GM12878 (cell line): ENCODE measurements around the gene PCARE. TPM values are rescaled to one million over a fixed set of nuclear protein-coding genes. Genes with fewer than 3 reads are reported as not detected.

ENCODE experiments used
- ATAC-seq: fragments of 200-7000 bp; cut with Tn5 transposase; 3 replicates; pipeline ENCODE4 v1.9.1; 2020; ENCODE audit warnings: mild to moderate bottlenecking, moderate library complexity
- BruUV-seq: library from RNA; stranded (reverse); fragments of 400-500 nt; replicated peaks from 2 replicates; lab custom pipeline; 2021; lab: Mats Ljungman, UMichigan
- CTCF ChIA-PET: fragments of 300-600 bp; sonication (Branson Sonifier 250); formaldehyde crosslinking; extraction: SDS; loops from one replicate; lab custom pipeline; 2021; ENCODE audit warnings: inconsistent platforms; lab: Yijun Ruan, JAX
- POLR2A ChIA-PET: fragments of 350-600 bp; formaldehyde crosslinking; extraction: SDS; loops from one replicate; lab custom pipeline; 2021; ENCODE audit warnings: inconsistent platforms; lab: Charles Lee
- RAD21 ChIA-PET: fragments of 300-600 bp; sonication (Branson Sonifier 250); formaldehyde crosslinking; loops from one replicate; lab custom pipeline; 2023; ENCODE audit warnings: antibody characterized with exemption; ENCODE audit not compliant: unreplicated experiment; lab: Charles Lee
- SMC1A ChIA-PET: fragments of 300-600 bp; sonication (Branson Sonifier 250); formaldehyde crosslinking; loops from one replicate; lab custom pipeline; 2023; ENCODE audit not compliant: unreplicated experiment, uncharacterized antibody; lab: Charles Lee
- DNase-seq: peaks from one replicate; pipeline ENCODE4 v3.0.0-alpha.2; 2011; ENCODE audit warnings: low read depth, low spot score
- FAIRE-seq: peaks from 3 replicates; lab custom pipeline; 2011; peaks lifted over from hg19 to GRCh38; lab: Jason Lieb, UNC
- H2AFZ ChIP-seq: 2 replicates; pipeline ENCODE4 v1.6.0; 2011; ENCODE audit warnings: low read depth, low read length, control low read depth; ENCODE audit not compliant: control insufficient read depth
- H3K27ac ChIP-seq: 2 replicates; pipeline ENCODE4 v1.5.1; 2011; ENCODE audit warnings: control low read depth; ENCODE audit not compliant: control insufficient read depth, insufficient read depth
- H3K27me3 ChIP-seq, 2 experiments: replicated peaks in 1 of 2; 2 replicates each; pipeline versions ENCODE4 v1.6.0 to v1.6.1; 2011; ENCODE audit warnings: low read length in 1 of 2; ENCODE audit not compliant: control insufficient read depth in 2 of 2, insufficient read depth in 2 of 2
- H3K36me3 ChIP-seq, 2 experiments: 2 replicates each; pipeline ENCODE4 v1.5.1; 2011; ENCODE audit warnings: low read length in 1 of 2; ENCODE audit not compliant: control insufficient read depth in 2 of 2, insufficient read depth in 2 of 2
- H3K4me1 ChIP-seq: 2 replicates; pipeline ENCODE4 v1.6.1; 2011; ENCODE audit warnings: mild to moderate bottlenecking, low read length, moderate library complexity, mixed read lengths; ENCODE audit not compliant: control insufficient read depth, insufficient read depth
- H3K4me2 ChIP-seq: 2 replicates; pipeline ENCODE4 v1.6.0; 2011; ENCODE audit warnings: control low read depth; ENCODE audit not compliant: control insufficient read depth, insufficient read depth
- H3K4me3 ChIP-seq: fragments of 200-600 bp; sonication (generic); 2 replicates; pipeline ENCODE4 v1.5.1; 2016
- H3K79me2 ChIP-seq: 2 replicates; pipeline ENCODE4 v1.6.0; 2011; ENCODE audit warnings: low read length; ENCODE audit not compliant: control insufficient read depth, insufficient read depth
- H3K9ac ChIP-seq: 2 replicates; pipeline ENCODE4 v1.8.0; 2011; ENCODE audit warnings: low read length, control low read depth, mixed read lengths; ENCODE audit not compliant: control insufficient read depth, insufficient read depth
- H3K9me3 ChIP-seq: replicated peaks from 3 replicates; pipeline ENCODE4 v1.5.1; 2011; ENCODE audit warnings: mild to moderate bottlenecking, low read length; ENCODE audit not compliant: control insufficient read depth, insufficient read depth
- H4K20me1 ChIP-seq: 2 replicates; pipeline ENCODE4 v1.6.0; 2011; ENCODE audit not compliant: control insufficient read depth, insufficient read depth
- BCL11A ChIP-seq: IDR thresholded peaks from 2 replicates; pipeline ENCODE4 v1.6.1; 2011; ENCODE audit warnings: low read depth, low read length
- CHD2 ChIP-seq: IDR thresholded peaks from 2 replicates; pipeline ENCODE4 v1.6.1; 2011; ENCODE audit warnings: low read depth, low read length, improper control_type of control experiment, borderline replicate concordance
- EED ChIP-seq: sonication (generic); IDR thresholded peaks from 2 replicates; pipeline ENCODE4 v1.6.1; 2016; ENCODE audit warnings: antibody characterized with exemption, low read depth
- EGR1 ChIP-seq, 2 experiments: IDR thresholded peaks; 1 replicate in 1 of 2; 2 replicates in 1 of 2; pipeline ENCODE4 v1.6.1; 2011 to 2012; ENCODE audit warnings: low read depth in 2 of 2, low read length in 2 of 2, borderline replicate concordance in 1 of 2, mild to moderate bottlenecking in 1 of 2, moderate library complexity in 1 of 2
- FOXM1 ChIP-seq: IDR thresholded peaks from 2 replicates; pipeline ENCODE4 v1.6.1; 2012; ENCODE audit warnings: low read depth, mild to moderate bottlenecking, inconsistent platforms, low read length, moderate library complexity
- POLR2AphosphoS2 ChIP-seq: IDR thresholded peaks from 2 replicates; pipeline ENCODE4 v1.6.1; 2011; ENCODE audit warnings: low read depth, mild to moderate bottlenecking, low read length, improper control_type of control experiment, moderate library complexity
- SUPT20H ChIP-seq: IDR thresholded peaks from 2 replicates; pipeline ENCODE4 v1.6.1; 2011; ENCODE audit warnings: low read depth, mild to moderate bottlenecking, low read length, moderate library complexity, borderline replicate concordance; ENCODE audit not compliant: control insufficient read depth
- TCF12 ChIP-seq: IDR thresholded peaks from 2 replicates; pipeline ENCODE4 v1.6.1; 2011; ENCODE audit warnings: low read depth, mild to moderate bottlenecking, low read length
- YBX1 ChIP-seq: fragments of 450-650 bp; IDR thresholded peaks from 2 replicates; pipeline ENCODE4 v1.6.1; 2016; ENCODE audit warnings: antibody characterized with exemption
- WGBS: methylation state at CpG from one replicate; pipeline ENCODE4 v1.1.6; 2016; ENCODE audit warnings: low lambda C conversion rate; ENCODE audit not compliant: insufficient replicate concordance, insufficient coverage; ENCODE audit errors: missing lambda C conversion rate; 5-methylcytosine and 5-hydroxymethylcytosine counted together
- in situ Hi-C: fragments of 300-500 bp; cut with MboI; formaldehyde crosslinking; loops from 9 replicates; pipeline ENCODE4 v1.14.3; 2018; ENCODE audit warnings: mixed read lengths
- intact Hi-C: fragments of 100-400 bp; cut with micrococcal nuclease; formaldehyde crosslinking; loops from one replicate; pipeline ENCODE4 v1.14.2; 2022; ENCODE audit not compliant: unreplicated experiment
- polyA plus RNA-seq, 11 experiments: library from polyadenylated mRNA; depleted of rRNA in 4 of 11; unstranded in 6 of 11; stranded (reverse) in 5 of 11; fragments of >200 nt; fragmentation: Nextera tagmentation in 4 of 11; fragmentation: Illumina TruSeq in 1 of 11; extraction: Ambion mirVana in 4 of 11; extraction: Trizol in 1 of 11; gene quantifications; 1 replicate in 1 of 11; 2 replicates in 10 of 11; pipeline versions ENCODE4 v1.2.1 to v1.2.3, GENCODE V29; 2011 to 2016; ENCODE audit warnings: inconsistent platforms in 2 of 11, missing spikeins in 2 of 11, low read depth in 1 of 11
- total RNA-seq, 4 experiments: library from RNA; depleted of rRNA in 3 of 4; stranded (reverse); fragments of >200 nt in 3 of 4; fragmentation: Illumina TruSeq in 1 of 4; extraction: Trizol in 1 of 4; gene quantifications; 2 replicates each; pipeline versions ENCODE4 v1.2.1 to v1.2.3, GENCODE V29; 2013 to 2021
- TF ChIP-seq, protein P1 (sequence below): fragments of 450-650 bp; IDR thresholded peaks from 2 replicates; pipeline ENCODE4 v1.6.1; 2016; ENCODE audit warnings: mild to moderate bottlenecking, moderate library complexity, borderline replicate concordance
- TF ChIP-seq, protein P2 (sequence below): fragments of 450-650 bp; IDR thresholded peaks from 2 replicates; pipeline ENCODE4 v1.6.1; 2014; ENCODE audit warnings: mild to moderate bottlenecking
- TF ChIP-seq, protein P3 (sequence below): fragments of 450-650 bp; IDR thresholded peaks from 2 replicates; pipeline ENCODE4 v1.6.1; 2016; ENCODE audit warnings: mild to moderate bottlenecking
- TF ChIP-seq, protein P4 (sequence below): IDR thresholded peaks from 2 replicates; pipeline ENCODE4 v1.6.1; 2012; ENCODE audit warnings: low read depth, low read length, improper control_type of control experiment
- TF ChIP-seq, protein P5 (sequence below): fragments of 450-650 bp; IDR thresholded peaks from 2 replicates; pipeline ENCODE4 v1.6.1; 2017; ENCODE audit warnings: low read depth, mild to moderate bottlenecking, moderate library complexity

PCARE gene
- total and polyA plus RNA-seq, 10 of the 15 experiments (the other 5 are each of a cell fraction or from before 2014, with no cell fraction given) = 0.04 to 0.08 (median 0.06) TPM; not detected in 5

DNA sequence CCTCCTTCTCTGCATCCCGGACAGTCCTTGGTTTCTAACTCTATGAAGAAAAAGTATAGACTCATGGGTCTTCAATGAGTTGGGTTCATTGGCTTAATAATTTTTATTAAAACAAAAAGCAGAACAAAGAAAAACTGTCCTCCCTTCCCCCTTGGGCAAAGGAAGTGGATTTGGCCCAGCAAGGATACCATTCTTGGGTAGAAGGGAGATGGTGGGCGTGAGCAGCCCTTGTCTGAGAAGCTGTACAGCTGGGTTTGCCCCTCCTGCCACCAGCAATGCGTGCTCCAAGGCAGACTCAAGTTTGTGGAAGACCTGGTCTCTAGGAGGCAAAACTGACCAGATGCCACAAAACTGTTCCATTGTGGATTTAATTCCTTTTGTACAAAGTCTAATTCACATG is 12.7 kb downstream of the PCARE start (continued):
- TF ChIP-seq, protein P1, sequence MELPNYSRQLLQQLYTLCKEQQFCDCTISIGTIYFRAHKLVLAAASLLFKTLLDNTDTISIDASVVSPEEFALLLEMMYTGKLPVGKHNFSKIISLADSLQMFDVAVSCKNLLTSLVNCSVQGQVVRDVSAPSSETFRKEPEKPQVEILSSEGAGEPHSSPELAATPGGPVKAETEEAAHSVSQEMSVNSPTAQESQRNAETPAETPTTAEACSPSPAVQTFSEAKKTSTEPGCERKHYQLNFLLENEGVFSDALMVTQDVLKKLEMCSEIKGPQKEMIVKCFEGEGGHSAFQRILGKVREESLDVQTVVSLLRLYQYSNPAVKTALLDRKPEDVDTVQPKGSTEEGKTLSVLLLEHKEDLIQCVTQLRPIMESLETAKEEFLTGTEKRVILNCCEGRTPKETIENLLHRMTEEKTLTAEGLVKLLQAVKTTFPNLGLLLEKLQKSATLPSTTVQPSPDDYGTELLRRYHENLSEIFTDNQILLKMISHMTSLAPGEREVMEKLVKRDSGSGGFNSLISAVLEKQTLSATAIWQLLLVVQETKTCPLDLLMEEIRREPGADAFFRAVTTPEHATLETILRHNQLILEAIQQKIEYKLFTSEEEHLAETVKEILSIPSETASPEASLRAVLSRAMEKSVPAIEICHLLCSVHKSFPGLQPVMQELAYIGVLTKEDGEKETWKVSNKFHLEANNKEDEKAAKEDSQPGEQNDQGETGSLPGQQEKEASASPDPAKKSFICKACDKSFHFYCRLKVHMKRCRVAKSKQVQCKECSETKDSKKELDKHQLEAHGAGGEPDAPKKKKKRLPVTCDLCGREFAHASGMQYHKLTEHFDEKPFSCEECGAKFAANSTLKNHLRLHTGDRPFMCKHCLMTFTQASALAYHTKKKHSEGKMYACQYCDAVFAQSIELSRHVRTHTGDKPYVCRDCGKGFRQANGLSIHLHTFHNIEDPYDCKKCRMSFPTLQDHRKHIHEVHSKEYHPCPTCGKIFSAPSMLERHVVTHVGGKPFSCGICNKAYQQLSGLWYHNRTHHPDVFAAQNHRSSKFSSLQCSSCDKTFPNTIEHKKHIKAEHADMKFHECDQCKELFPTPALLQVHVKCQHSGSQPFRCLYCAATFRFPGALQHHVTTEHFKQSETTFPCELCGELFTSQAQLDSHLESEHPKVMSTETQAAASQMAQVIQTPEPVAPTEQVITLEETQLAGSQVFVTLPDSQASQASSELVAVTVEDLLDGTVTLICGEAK = no peak
- TF ChIP-seq EGR1 (IDR thresholded peaks at IDR 0.05; ENCODE audit: borderline replicate concordance in 1 of 2, low read depth in 2 of 2, low read length in 2 of 2) (no peak), CHD2 (no peak)
- TF ChIP-seq, protein P2, sequence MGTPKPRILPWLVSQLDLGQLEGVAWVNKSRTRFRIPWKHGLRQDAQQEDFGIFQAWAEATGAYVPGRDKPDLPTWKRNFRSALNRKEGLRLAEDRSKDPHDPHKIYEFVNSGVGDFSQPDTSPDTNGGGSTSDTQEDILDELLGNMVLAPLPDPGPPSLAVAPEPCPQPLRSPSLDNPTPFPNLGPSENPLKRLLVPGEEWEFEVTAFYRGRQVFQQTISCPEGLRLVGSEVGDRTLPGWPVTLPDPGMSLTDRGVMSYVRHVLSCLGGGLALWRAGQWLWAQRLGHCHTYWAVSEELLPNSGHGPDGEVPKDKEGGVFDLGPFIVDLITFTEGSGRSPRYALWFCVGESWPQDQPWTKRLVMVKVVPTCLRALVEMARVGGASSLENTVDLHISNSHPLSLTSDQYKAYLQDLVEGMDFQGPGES = no peak
- TF ChIP-seq, all 136 proteins: peak for 0

DNA sequence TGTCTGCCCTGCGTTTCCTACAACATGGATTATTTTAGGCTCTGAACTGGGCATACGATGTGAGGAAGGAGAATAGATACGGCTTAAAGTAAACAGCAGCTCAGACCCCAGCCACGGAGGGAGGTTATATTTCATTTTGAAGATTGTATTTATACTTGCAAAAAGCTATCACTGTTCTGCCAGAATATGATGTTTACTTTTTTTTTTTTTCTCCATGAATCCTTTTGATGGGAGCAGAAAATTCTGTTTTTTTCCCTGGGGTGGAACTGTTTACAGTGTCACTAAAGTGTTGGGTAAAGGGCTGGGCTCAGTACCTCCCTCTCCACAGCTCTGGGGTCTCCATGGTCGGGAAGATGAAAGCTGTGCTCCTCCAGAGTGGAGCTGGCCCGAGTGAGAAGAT is 13.1 kb downstream of the PCARE start:
- intact Hi-C loops (no loop called here), in situ Hi-C loops (no loop called here)
- DNase-seq = no peak
- Histone ChIP-seq H3K4me1 (no peaks in the 10 kb centered on the region), H3K4me2 (no peak overlapping the region), H3K27ac (no peak overlapping the region), H3K4me3 (no peak overlapping the region), H3K9me3 (no peaks in the 10 kb centered on the region), H2AFZ (no peak overlapping the region), H3K27me3 (no peaks in the 10 kb centered on the region), H3K36me3 (no peaks in the 10 kb centered on the region), H3K79me2 (no peaks in the 10 kb centered on the region), H4K20me1 (no peaks in the 10 kb centered on the region), H3K9ac (no peak overlapping the region)
- WGBS = 45% methylated on average over 6 of the region's 6 CpGs
- ChIA-PET SMC1A (no interaction called here), RAD21 (no interaction called here), POLR2A (no interaction called here), CTCF (no interaction called here)
- BruUV-seq = no TSS peak
- ATAC-seq = no peak
- no peak for FAIRE-seq
- TF ChIP-seq, protein P3, sequence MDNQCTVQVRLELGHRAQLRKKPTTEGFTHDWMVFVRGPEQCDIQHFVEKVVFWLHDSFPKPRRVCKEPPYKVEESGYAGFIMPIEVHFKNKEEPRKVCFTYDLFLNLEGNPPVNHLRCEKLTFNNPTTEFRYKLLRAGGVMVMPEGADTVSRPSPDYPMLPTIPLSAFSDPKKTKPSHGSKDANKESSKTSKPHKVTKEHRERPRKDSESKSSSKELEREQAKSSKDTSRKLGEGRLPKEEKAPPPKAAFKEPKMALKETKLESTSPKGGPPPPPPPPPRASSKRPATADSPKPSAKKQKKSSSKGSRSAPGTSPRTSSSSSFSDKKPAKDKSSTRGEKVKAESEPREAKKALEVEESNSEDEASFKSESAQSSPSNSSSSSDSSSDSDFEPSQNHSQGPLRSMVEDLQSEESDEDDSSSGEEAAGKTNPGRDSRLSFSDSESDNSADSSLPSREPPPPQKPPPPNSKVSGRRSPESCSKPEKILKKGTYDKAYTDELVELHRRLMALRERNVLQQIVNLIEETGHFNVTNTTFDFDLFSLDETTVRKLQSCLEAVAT = no peak
- TF ChIP-seq EED (no peak), TCF12 (no peak), BCL11A (no peak), FOXM1 (no peak), POLR2AphosphoS2 (no peak), SUPT20H (no peak), YBX1 (no peak)
- TF ChIP-seq, protein P4, sequence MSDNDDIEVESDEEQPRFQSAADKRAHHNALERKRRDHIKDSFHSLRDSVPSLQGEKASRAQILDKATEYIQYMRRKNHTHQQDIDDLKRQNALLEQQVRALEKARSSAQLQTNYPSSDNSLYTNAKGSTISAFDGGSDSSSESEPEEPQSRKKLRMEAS = no peak
- TF ChIP-seq, protein P5, sequence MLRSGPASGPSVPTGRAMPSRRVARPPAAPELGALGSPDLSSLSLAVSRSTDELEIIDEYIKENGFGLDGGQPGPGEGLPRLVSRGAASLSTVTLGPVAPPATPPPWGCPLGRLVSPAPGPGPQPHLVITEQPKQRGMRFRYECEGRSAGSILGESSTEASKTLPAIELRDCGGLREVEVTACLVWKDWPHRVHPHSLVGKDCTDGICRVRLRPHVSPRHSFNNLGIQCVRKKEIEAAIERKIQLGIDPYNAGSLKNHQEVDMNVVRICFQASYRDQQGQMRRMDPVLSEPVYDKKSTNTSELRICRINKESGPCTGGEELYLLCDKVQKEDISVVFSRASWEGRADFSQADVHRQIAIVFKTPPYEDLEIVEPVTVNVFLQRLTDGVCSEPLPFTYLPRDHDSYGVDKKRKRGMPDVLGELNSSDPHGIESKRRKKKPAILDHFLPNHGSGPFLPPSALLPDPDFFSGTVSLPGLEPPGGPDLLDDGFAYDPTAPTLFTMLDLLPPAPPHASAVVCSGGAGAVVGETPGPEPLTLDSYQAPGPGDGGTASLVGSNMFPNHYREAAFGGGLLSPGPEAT = no peak
